ENCODE results near the gene TDRD3.
"Not testable (repeated sequence)": the region's sequence is repeated elsewhere in the genome, so short reads cannot be mapped to it uniquely, and the experiment has no call there.

TDRD3 gene

GRCh38 chr13:60398379-60398891 lies 1.4 kb downstream of the TDRD3 start:
- TF ChIP-seq CTCF (IDR thresholded peaks at IDR 0.05; ENCODE audit: borderline replicate concordance, insufficient read depth, low read depth, low read length): no peak
- peak overlapping the region; percentile 75 for H3K4me3 ChIP-seq (ENCODE audit: low read depth, low read length)

- H3K4me3 ChIP-seq (ENCODE audit: low read depth, low read length): no peak overlapping the region
- no peak for TF ChIP-seq CTCF (IDR thresholded peaks at IDR 0.05; ENCODE audit: borderline replicate concordance, insufficient read depth, low read depth, low read length)
Measured at GRCh38 chr13:60398907-60399589, 2.0 kb downstream of the TDRD3 start.

DNA sequence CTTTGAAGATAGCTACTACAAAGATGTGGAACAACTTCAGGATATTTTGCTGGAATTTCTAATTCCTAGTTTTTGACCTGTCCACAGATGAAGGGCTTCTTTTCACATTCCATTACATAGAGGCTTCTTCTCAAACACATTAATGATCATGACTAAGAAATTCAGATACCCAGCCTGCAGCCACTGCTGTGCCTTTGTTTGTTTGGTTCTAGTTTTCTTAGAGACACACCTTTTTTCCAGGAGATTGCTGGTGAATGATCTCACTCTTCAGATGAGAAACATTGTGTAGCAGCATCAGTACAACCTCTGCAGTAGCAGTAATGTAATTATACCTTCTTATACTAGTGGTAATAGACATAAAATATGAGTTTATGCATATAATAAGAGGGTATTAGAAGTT lies 5.0 kb downstream of the TDRD3 start:
- TF ChIP-seq CTCF (IDR thresholded peaks at IDR 0.05; ENCODE audit: borderline replicate concordance, insufficient read depth, low read depth, low read length): no peak
- H3K4me3 ChIP-seq (ENCODE audit: low read depth, low read length): no peak overlapping the region

DNA sequence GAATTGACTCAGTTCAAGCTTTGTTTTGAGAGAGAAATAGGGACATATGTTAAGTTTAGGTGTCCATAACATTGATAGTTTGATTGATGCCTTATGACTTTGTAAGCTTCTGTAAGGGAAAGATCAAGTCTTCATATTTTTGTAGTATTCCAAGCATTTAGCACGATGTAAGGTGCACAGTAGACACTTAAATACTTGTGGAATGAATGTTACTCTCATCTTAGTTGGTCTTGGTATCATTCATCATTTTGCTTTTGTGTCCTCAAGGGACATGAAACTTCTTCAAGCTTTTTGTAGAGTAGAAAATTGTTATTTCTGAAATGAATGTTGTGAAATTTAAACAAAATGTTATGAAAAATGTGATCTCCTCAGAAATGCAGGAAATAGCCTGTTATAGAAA lies 10.1 kb downstream of the TDRD3 start:
- H3K4me3 ChIP-seq (ENCODE audit: low read depth, low read length): no peak overlapping the region
- TF ChIP-seq CTCF (IDR thresholded peaks at IDR 0.05; ENCODE audit: borderline replicate concordance, insufficient read depth, low read depth, low read length): no peak

DNA sequence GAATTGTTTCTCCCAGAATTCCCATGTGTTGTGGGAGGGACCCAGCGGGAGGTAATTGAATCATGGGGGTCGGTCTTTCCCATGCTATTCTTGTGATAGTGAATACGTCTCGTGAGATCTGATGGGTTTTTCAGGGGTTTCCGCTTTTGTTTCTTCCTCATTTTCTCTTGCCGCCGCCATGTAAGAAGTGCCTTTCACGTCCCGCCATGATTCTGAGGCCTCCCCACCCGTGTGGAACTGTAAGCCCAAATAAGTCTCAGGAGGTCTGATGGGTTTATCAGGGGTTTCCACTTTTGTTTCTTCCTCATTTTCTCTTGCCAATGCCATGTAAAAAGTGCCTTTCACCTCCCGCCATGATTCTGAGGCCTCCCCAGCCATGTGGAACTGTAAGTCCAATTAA lies 10.8 kb downstream of the TDRD3 start:
- H3K4me3 ChIP-seq (ENCODE audit: low read depth, low read length): not testable (repeated sequence)

- not testable (repeated sequence) for H3K4me3 ChIP-seq (ENCODE audit: low read depth, low read length)
Measured at GRCh38 chr13:60409574-60410292, 12.7 kb downstream of the TDRD3 start.

DNA sequence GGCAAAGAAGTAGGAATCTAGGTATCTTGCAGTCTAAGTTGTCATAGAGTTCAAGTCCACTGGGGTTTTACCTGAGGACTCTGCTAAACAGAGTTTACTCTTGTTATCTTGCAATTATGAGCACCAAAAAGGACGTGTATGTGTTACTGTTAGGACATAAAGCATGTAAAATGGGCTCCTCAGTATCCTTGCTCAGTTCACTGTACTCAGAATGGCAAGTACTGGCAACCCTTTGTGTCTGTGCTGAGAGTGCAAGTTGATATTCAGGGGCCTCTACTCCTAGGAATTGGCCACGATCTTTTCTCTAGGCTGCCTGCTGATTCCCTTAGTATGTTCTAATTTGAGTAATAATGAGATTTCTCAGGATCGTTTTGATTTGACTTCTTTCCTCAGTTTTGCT lies 13.3 kb downstream of the TDRD3 start:
- H3K4me3 ChIP-seq (ENCODE audit: low read depth, low read length): no peak overlapping the region
- TF ChIP-seq CTCF (IDR thresholded peaks at IDR 0.05; ENCODE audit: borderline replicate concordance, insufficient read depth, low read depth, low read length): no peak

- TF ChIP-seq CTCF (IDR thresholded peaks at IDR 0.05; ENCODE audit: borderline replicate concordance, insufficient read depth, low read depth, low read length): no peak
- H3K4me3 ChIP-seq (ENCODE audit: low read depth, low read length): no peak overlapping the region
Measured at GRCh38 chr13:60411464-60411863, 14.4 kb downstream of the TDRD3 start.
